ENCODE results near the gene PGLYRP2.
"Not testable (repeated sequence)": the region's sequence is repeated elsewhere in the genome, so short reads cannot be mapped to it uniquely, and the experiment has no call there.

Gene PGLYRP2, protein sequence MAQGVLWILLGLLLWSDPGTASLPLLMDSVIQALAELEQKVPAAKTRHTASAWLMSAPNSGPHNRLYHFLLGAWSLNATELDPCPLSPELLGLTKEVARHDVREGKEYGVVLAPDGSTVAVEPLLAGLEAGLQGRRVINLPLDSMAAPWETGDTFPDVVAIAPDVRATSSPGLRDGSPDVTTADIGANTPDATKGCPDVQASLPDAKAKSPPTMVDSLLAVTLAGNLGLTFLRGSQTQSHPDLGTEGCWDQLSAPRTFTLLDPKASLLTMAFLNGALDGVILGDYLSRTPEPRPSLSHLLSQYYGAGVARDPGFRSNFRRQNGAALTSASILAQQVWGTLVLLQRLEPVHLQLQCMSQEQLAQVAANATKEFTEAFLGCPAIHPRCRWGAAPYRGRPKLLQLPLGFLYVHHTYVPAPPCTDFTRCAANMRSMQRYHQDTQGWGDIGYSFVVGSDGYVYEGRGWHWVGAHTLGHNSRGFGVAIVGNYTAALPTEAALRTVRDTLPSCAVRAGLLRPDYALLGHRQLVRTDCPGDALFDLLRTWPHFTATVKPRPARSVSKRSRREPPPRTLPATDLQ

GRCh38 chr19:15479391-15480345, at the start of gene PGLYRP2:
PGLYRP2 (minus strand) TSS chr19:15479501; CDS start chr19:15479371, 130 bp downstream.
- DNase-seq = no peak

DNA sequence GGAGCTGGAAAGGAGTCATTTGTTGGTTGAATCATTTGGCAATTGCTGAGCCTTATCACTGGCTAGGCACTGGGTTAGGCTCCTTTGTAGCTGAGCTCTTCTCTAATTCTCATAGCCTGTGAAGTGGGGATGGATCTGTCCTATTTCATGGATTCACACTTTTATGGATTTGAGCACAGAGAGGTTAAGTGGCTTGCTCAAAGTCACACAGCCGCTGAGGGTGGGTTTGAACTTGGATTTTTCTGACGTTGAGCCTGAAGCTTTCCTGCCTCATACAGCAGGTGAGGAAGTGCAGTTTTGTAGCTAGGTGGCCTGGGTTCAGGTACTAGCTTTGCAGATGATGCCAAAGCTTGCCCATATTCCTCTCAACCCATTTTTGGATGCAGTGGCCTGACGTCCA, 48.4 kb upstream of the PGLYRP2 start:
- DNase-seq = no peak

- no peak for DNase-seq
Observed at GRCh38 chr19:15526408-15526807, 47.1 kb upstream of the PGLYRP2 start.

DNA sequence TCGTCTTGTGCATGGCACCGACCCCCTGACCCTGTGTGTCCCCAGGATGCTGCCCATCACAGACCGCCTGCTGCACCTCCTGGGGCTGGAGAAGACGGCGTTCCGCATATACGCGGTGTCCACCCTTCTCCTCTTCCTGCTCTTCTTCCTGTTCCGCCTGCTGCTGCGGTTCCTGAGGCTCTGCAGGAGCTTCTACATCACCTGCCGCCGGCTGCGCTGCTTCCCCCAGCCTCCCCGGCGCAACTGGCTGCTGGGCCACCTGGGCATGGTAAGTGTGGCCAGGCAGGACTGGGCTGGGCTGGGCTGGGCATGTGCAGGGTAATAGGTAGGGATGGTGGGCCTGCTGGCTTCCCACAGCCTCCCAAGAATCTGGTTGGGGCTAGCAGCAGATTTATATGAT, 46.0 kb upstream of the PGLYRP2 start:
- no peak for DNase-seq

DNA sequence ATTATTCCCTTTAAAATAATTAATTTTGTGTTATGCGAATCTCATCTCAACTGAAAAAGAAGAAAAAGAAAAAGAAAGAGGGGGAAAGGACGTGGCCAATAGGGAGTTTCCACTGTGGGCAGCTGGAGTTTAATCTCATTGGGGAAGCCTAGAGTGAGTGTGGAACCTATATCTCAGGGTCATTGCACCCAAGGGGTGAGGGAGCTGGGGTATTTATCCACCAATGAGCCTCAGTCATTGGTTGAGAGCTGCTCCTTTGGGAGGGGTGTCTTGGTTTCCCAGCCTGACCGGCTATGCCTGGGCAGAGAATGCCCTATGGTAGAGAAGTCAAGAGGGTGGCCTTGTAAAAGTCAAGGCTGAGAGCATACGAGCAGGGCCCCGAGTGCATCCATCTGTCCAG, 45.5 kb upstream of the PGLYRP2 start:
- DNase-seq = no peak

- DNase-seq = no peak
Observed at GRCh38 chr19:15519433-15519976, 40.2 kb upstream of the PGLYRP2 start.

DNA sequence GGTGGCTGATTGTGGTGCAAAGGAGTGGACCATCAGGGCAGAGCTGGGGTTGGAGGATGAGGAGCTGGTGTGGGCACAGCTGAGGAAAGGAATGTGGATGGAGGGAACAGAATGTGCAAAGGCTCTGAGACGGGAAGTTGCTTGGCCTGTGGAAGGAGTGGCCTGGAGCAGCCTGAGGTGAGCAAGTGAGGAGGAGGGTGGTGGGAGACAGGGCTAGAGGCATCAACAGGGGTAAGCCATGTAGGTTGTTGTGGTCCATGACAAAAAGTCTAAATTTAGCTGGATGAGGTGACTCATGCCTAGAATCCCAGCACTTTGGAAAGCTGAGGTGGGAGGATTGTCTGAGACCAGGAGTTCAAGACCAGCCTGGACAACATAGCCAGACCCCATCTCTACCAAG, 38.5 kb upstream of the PGLYRP2 start:
- DNase-seq = no peak

GRCh38 chr19:15516363-15516762, 37.1 kb upstream of the PGLYRP2 start:
- no peak for DNase-seq

- not testable (repeated sequence) for DNase-seq
Observed at GRCh38 chr19:15515227-15515625, 35.9 kb upstream of the PGLYRP2 start.

DNA sequence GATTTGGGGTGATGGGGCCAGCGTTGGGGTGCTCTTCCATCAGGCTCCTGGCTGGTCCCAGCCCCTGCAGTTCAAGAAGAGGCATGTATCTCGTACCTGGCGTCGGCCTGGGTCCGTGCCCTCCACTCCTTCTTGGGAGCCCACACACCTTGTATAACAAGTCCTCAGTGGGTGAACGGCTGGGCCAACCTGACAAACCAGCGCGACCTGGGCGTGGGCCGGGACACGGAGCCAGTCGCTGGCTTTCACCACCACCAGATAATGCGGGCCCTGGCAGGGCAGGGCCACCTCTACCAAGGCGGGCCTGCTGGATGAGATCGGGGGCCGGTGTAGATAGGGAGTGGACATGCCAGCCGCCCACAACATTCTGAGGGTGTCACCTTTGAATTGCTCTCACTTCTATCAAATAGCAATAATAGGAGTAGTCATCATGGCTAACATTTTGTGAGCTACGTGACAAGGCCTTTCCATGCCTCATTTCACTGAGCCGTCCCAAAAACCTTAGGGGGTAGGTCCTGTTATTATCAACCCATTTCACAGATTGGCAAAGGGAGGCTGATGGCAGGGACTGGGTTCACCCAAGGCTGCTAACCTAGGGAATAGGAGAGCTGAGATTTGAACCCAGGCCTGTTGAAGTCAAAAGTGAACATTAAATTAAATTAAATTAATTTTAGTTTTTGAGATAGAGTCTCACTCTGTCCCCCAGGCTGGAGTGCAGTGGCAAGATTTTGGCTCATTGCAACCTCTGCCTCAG, 32.5 kb upstream of the PGLYRP2 start:
- no peak for DNase-seq

GRCh38 chr19:15508035-15508710, 28.9 kb upstream of the PGLYRP2 start, which contains the start of gene CYP4F22:
CYP4F22 (plus strand) TSS chr19:15508525; CDS start chr19:15525337, 16,812 bp downstream.
- DNase-seq = no peak

GRCh38 chr19:15507068-15508034, 28.1 kb upstream of the PGLYRP2 start:
- no peak for DNase-seq

- DNase-seq = no peak
Observed at GRCh38 chr19:15506074-15506571, 26.8 kb upstream of the PGLYRP2 start.

DNA sequence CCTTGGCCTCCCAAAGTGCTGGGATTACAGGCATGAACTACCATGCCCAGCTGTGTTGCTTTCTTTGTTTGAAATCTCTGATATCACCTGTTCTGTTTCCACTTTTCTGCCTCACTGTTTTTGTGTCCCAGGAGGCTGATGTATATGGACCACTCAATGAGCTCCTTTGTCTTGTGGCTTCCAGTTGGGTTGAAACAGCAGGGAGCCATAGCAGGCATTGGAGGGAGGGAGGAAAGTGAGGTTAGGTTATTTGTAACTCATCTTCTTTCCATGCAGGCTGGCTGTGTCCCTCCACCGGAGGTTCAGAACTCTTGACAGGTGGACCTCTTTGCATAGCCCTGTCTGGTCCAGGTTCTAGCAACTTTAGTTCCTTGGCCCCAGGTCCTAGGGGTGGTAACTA, 23.0 kb upstream of the PGLYRP2 start:
- no peak for DNase-seq

DNA sequence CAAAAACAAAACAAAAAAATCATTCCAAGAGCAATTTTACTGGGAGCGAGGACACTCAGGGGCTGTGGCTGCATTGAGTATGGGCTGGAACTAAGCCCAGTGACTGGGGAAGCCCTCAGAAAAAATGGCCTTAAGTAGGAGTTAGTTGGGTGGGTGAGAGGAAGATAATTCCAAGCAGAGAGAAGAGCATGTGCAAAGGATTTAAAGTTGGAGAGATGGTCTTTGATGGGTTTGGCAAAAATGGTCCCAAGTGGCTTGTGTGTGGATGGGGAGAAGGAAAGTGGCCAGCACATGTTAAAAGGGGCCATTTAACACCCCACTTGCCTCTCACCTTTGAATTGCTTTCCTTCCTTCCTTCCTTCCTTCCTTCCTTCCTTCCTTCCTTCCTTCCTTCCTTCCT, 22.3 kb upstream of the PGLYRP2 start:
- no peak for DNase-seq

- DNase-seq = no peak
Observed at GRCh38 chr19:15498910-15499309, 19.6 kb upstream of the PGLYRP2 start.

DNA sequence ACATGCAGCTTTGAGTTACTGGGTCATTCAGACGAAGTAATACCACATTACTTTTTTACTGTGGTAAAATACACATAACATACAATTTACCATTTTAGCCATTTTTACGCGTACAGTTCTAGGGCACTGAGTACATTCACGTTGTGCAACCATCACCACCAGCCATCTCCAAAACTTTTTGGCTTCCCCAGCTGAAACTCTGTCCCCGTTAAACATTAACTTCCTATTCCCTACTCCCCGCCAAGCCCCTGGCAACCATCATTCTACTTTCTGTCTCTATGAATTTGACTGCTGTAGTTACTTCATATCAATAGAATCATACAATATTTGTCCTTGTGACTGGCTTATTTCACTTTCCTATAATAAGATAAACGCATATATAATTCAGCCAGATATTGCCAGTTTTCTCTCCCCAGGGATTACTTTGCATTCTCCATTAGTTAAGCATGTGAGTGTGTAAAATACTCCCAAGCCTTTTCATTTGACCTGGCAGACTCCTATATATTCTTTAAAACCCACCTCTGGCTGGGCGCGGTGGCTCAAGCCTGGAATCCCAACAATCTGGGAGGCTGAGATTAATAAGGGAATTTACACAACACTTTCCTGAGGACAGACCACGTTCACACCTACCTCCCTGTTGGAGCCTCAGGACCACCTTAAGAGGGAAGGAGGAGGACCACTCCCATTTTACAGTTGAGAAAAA, 19.0 kb upstream of the PGLYRP2 start:
- DNase-seq = no peak

- DNase-seq = no peak
Observed at GRCh38 chr19:15495151-15495550, 15.8 kb upstream of the PGLYRP2 start.

GRCh38 chr19:15488489-15489226, 9.4 kb upstream of the PGLYRP2 start:
- no peak for DNase-seq

Measured in stimulated activated naive CD4-positive, alpha-beta T cell treated with Interleukin-2 at 50 U/mL for 16 hours (primary cell).